Effector memory CD4-positive, alpha-beta T cell (primary cell): ENCODE measurements around the gene RANBP3L.

ENCODE experiments used
- DNase-seq, 3 donors: peaks; one replicate each; pipeline ENCODE4 v3.0.0-alpha.2; 2020
- H3K27ac ChIP-seq: 2 replicates; pipeline ENCODE4 v1.7.0; 2013; ENCODE audit warnings: mild to moderate bottlenecking, low read length, moderate library complexity; ENCODE audit not compliant: insufficient read depth, poor library complexity, severe bottlenecking
- H3K27me3 ChIP-seq: replicated peaks from 2 replicates; pipeline ENCODE4 v1.7.0; 2013; ENCODE audit warnings: mild to moderate bottlenecking, low read length; ENCODE audit not compliant: insufficient read depth, control insufficient read depth, poor library complexity, severe bottlenecking
- H3K36me3 ChIP-seq: 2 replicates; pipeline ENCODE4 v1.7.0; 2013; ENCODE audit warnings: mild to moderate bottlenecking, low read length, moderate library complexity; ENCODE audit not compliant: control insufficient read depth, insufficient read depth
- H3K4me1 ChIP-seq: 2 replicates; pipeline ENCODE4 v1.7.0; 2013; ENCODE audit warnings: low read length, mild to moderate bottlenecking; ENCODE audit not compliant: control insufficient read depth, insufficient read depth, poor library complexity, severe bottlenecking
- H3K4me3 ChIP-seq: 2 replicates; pipeline ENCODE4 v1.7.0; 2013; ENCODE audit warnings: low read length, low read depth, mild to moderate bottlenecking; ENCODE audit not compliant: insufficient read depth, poor library complexity, severe bottlenecking
- H3K9me3 ChIP-seq: 2 replicates; pipeline ENCODE4 v1.7.0; 2013; ENCODE audit warnings: mild to moderate bottlenecking, low read length, moderate library complexity; ENCODE audit not compliant: control insufficient read depth

The RANBP3L gene

DNA sequence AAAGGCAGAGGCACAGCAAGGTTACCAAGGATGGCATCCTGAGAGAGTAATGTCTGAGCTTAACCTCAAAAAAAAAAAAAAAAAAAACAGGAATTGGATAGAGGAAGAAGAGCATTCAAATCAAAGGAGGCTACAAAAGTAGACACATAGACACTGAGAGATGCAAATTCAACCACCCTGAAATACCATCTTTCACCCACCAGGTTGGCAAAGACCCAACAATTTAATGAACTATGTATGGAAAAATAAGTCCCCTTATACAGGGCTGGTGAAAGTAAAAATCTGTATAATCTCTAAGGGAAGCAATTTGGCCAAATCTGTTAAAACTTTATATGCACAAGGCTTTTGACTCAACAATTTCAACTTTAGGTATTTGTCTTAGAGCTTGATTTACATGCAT lies 64.9 kb downstream of the RANBP3L start:
- Histone ChIP-seq H3K4me3 (no peak overlapping the region), H3K27me3 (no peaks in the 10 kb centered on the region), H3K36me3 (no peaks in the 10 kb centered on the region), H3K27ac (no peak overlapping the region), H3K9me3 (no peaks in the 10 kb centered on the region), H3K4me1 (peaks cover 8% of the 10 kb centered on the region)
- DNase-seq: no peak

DNA sequence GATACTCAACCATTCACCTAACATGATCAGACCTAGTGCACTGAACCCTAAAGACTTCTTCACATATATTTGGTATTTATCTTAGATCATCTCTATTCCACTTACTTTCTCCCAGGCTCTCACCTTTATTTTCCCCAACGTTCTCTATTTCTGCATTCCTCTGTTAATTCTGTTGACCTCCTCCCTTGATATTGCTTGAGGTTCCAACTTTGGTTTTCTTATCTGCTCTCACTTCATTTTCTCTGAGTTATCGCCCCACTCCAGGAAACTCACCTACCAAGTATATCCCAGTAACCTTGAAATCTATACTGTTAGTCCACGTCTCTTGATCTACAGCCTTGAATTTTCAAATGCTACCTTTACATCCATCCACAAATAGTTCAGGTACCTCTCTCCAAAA lies 69.2 kb downstream of the RANBP3L start:
- no peak overlapping the region for H3K4me3 ChIP-seq
- H3K9me3 ChIP-seq: no peaks in the 10 kb centered on the region
- no peaks in the 10 kb centered on the region for H3K4me1 ChIP-seq
- H3K27ac ChIP-seq: no peak overlapping the region
- H3K27me3 ChIP-seq: no peaks in the 10 kb centered on the region
- H3K36me3 ChIP-seq: no peaks in the 10 kb centered on the region
- DNase-seq: no peak

DNA sequence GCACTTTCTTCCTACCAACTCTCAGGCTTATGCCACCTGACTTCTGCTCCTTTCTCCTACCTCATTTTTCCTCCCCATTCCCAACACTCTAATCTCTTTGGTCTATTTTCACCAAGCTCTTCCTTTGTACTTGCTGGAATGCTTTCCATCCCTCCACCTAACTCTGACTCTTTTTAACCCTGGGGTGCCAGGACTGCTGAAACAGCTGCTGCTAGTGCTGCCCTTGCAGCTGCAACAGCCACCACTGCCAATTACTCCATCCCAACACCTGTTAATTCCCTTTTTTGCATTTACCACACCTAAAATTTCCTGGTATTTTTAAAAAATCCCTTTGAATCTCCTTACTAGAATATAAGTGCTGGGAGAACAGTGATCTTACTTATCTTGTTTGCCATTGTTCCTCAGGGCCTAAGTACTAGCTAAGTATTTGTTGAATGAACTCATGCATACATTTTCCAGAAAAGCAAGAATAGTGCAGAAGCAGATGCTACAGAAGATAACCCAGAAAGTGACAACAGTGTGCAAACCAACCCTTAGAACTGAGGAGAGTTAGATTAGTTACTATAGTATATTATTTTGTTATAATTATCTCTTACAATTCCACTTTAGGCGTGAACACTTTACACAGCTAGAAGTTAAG lies 71.4 kb downstream of the RANBP3L start:
- peaks cover 5% of the 10 kb centered on the region for H3K36me3 ChIP-seq
- H3K27ac ChIP-seq: no peak overlapping the region
- DNase-seq: no peak
- no peaks in the 10 kb centered on the region for H3K4me1 ChIP-seq
- H3K4me3 ChIP-seq: no peak overlapping the region
- H3K9me3 ChIP-seq: no peaks in the 10 kb centered on the region
- no peaks in the 10 kb centered on the region for H3K27me3 ChIP-seq

- Histone ChIP-seq H3K4me1 (no peaks in the 10 kb centered on the region), H3K4me3 (no peak overlapping the region), H3K27me3 (no peaks in the 10 kb centered on the region), H3K27ac (no peak overlapping the region), H3K9me3 (no peaks in the 10 kb centered on the region), H3K36me3 (peaks cover 13% of the 10 kb centered on the region)
- no peak for DNase-seq
These were observed 73.2 kb downstream of the RANBP3L start for GRCh38 chr5:36228505-36228904.

- H3K27me3 ChIP-seq: no peaks in the 10 kb centered on the region
- no peak for DNase-seq
- peaks cover 21% of the 10 kb centered on the region for H3K36me3 ChIP-seq
- H3K4me3 ChIP-seq: no peak overlapping the region
- no peaks in the 10 kb centered on the region for H3K9me3 ChIP-seq
- no peak overlapping the region for H3K27ac ChIP-seq
- H3K4me1 ChIP-seq: no peaks in the 10 kb centered on the region
These were observed 74.7 kb downstream of the RANBP3L start for GRCh38 chr5:36227046-36227445.

DNA sequence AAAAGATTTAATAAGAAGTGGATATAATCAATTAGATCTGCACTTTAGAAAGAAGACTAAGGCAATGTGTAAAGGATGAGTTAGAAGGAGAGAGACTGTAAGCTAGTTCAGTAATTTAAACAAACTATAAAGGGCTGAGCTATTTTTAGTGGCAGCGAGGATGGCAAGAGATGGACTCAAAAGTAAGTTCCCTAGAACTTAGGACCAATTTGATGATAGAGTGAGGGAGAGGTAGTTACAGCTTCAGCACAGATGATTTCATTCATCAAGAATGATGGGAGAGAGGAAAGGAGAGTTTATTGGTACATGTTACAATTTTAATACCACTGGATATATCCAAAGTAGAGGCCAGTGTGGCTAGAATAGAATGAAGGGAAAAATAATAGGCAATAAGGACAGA lies 79.1 kb downstream of the RANBP3L start:
- H3K27me3 ChIP-seq: no peaks in the 10 kb centered on the region
- no peak for DNase-seq
- H3K4me3 ChIP-seq: no peak overlapping the region
- H3K9me3 ChIP-seq: no peaks in the 10 kb centered on the region
- no peak overlapping the region for H3K27ac ChIP-seq
- H3K36me3 ChIP-seq: peaks cover 46% of the 10 kb centered on the region
- H3K4me1 ChIP-seq: no peaks in the 10 kb centered on the region

DNA sequence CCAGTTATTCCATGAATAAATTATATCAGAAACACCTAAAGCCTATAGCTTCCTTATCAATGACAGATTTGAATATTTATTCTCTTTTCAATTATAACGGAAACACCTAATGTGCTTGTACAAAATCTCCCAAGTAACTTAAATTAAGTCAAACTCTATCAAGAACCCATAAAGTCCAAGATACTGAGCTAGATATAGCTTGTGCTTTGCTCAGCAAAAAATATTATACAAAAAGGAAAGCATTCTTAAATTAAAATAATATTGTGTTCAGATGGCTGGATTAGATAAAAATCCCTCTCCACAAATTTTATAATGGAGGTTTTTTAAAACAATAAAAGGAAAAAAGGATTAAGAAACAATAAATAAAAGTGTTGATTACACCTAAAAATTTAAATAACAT lies 83.7 kb downstream of the RANBP3L start:
- Histone ChIP-seq H3K4me3 (no peak overlapping the region), H3K4me1 (no peaks in the 10 kb centered on the region), H3K36me3 (peaks cover 42% of the 10 kb centered on the region), H3K9me3 (no peaks in the 10 kb centered on the region), H3K27ac (no peak overlapping the region), H3K27me3 (no peaks in the 10 kb centered on the region)
- no peak for DNase-seq

DNA sequence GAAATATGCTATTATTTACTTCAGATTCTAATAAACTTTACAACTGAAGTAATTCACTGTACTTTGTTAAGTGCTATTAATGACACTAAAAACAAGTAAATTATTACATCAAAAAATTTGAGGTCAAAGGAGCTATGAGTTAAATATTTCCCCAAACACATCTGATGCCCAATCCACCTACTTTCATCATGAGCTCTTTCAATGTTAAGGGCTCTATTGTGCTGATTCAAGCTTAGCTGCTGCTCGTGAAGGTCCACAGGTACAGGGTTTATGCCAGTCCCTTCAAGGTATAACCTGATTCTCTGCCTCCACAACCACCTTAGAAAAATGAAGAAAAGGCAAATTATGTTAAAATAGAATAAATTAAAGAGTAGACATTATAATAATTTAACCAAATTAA lies 84.1 kb downstream of the RANBP3L start:
- Histone ChIP-seq H3K36me3 (peaks cover 42% of the 10 kb centered on the region), H3K27ac (no peak overlapping the region), H3K4me3 (no peak overlapping the region), H3K9me3 (no peaks in the 10 kb centered on the region), H3K4me1 (no peaks in the 10 kb centered on the region), H3K27me3 (no peaks in the 10 kb centered on the region)
- DNase-seq: no peak

GRCh38 chr5:36215910-36216309 lies 85.8 kb downstream of the RANBP3L start:
- H3K9me3 ChIP-seq: no peaks in the 10 kb centered on the region
- no peak for DNase-seq

GRCh38 chr5:36214436-36214835 lies 87.3 kb downstream of the RANBP3L start:
- no peak for DNase-seq

More at GRCh38 chr5:36215910-36216309, 85.8 kb downstream of the RANBP3L start:
- Histone ChIP-seq H3K36me3 (peaks cover 34% of the 10 kb centered on the region), H3K27me3 (no peaks in the 10 kb centered on the region), H3K4me3 (no peak overlapping the region), H3K27ac (no peak overlapping the region), H3K4me1 (no peaks in the 10 kb centered on the region)

More at GRCh38 chr5:36214436-36214835, 87.3 kb downstream of the RANBP3L start:
- Histone ChIP-seq H3K4me3 (no peak overlapping the region), H3K36me3 (peaks cover 23% of the 10 kb centered on the region), H3K27ac (no peak overlapping the region), H3K4me1 (no peaks in the 10 kb centered on the region), H3K27me3 (no peaks in the 10 kb centered on the region), H3K9me3 (no peaks in the 10 kb centered on the region)
